Amniotic epithelial cell (primary cell): ENCODE measurements around the gene SSR4.
A peak's percentile ranks its signal among the peaks of the same experiment; 100 is the strongest.

Experiments
- DNase-seq: peaks from one replicate; pipeline ENCODE4 v3.0.0-alpha.2; 2010; ENCODE audit warnings: low read depth

SSR4 gene

DNA sequence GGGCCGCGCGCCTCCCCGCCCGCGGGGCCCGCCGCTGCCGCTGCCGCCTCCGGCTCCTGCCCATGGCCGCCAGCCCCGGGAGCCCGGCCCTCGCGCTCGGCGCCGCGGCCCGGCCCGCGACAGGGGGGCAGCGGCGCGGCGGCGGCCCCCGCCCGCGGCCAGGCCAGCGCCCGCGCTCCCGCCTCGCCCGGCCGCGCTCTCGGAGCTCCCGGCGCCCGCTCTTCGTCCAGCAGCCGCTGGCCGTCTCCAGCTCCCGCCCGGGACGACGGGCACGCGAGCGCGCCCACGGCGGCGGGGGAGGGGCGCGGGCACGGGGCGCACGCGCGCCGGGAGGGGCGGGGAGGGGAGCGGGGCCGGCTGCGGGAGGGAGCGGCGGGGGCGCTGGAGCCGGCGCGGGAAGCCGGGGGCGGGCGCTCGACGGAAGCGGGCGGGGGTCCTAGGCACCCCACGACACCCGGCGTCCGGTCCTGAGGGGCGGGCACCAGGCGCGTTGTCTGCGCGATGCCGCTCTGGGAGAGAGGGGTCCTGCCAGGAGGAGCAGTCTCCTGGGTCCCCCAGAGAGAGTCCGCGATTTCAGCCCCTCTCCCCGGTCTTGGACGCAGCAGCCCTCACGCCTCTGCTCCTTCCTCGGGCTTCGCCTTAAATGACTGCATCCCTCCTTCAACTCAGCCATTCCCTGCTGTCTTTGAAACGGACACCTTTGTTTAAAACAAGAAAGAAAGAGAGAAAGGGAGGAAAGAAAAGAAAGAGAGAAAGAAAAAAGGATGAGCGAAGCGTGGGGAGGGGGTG is 36.4 kb downstream of the SSR4 start:
- no peak for DNase-seq

DNA sequence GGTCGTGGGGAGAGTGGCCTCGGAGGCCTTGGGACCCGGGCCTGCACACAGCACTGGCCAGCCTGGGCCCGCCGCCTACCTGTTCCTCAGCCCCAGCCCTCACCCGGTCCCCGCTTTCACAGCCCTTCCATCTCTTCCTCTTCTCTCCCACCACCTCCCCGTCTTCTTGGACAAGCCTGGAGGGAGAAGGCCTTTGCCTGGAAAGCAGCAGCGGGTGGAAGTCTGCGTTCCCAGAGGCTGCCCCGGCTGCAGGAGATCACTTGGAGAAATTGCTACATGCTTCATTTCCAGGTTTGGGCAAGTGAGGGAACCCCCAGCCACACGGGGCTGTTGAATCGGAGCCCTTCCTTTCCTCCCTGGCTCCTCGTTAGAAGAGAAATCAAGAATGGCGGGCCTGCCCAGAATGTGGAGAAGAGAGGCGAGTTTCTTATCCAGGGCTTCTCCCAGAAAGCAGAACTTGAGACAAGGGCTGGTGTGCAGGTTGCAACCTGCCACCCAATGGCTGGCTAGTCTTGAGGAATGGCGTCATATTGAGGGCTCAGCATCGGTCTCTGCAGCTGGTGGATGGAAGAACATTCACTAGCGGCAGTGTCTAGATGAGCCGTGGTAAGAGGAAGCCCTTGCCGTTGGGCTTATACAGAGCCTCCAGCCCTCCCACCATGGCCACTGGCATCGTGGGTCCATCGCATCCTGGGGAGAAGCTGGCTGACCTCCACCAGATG is 37.1 kb downstream of the SSR4 start:
- no peak for DNase-seq

DNA sequence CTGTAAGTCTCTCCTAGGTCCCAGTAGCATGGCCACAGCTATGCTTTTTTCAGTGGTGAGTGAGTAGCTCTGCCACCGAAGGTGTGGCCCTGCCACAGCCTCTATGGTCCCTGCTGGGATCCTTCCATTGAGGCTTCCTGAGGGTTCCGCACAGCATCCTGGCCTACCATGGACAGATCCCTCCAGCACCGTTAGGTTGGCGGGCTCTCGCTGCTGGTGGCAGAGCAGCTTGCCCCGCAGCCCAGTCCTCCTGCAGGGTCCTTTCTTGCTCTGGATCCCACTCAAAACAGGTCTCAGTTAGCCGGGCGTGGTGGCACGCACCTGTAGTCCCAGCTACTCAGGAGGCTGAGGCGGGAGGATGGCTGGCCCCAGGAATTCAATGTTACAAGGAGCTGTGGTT is 38.3 kb downstream of the SSR4 start:
- no peak for DNase-seq

DNA sequence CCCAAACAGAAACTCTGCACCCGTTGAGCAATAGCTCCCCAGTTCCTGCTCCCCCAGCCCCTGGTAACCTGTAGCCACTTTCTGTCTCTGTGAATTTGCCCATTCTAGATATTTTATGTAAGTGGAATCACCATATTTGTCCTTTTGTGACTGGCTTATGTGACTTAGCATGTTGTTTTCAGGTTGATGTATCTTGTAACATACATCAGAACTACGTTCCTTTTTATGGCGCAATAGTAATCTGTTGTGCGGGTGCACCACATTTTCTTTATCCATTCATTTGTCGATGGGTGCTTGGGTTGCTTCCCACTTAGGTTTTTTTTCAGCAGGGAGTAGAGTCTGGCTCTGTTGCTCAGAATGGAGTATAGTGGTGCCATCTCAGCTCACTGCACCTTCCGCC is 42.5 kb downstream of the SSR4 start:
- DNase-seq, result no peak

DNA sequence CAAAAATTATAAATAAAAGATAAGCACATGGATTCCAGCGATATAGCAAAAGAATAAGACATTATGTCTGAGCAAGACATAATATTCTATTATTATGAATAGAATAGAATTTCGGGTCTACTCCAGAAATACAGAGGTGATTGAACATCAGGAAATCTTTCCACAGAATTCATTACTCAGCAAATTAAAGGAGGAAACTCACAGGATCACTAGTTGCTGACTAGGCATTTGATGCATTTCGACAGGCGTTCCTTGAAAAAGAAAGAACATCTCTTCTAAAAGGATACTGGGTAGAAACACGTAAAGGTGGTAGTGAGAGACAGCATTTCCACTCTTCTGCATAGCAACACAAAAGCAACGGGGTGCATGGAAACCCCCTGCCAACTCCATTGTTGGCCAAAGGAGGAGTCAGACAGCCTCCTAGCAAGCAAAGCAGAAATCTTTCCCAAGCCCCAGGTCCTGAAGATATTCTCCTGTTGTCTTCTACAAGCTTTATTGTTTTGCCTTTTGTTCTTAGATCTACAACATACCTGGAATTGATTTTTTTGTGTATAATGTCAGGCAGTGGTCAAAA is 50.1 kb downstream of the SSR4 start:
- DNase-seq, result no peak

DNA sequence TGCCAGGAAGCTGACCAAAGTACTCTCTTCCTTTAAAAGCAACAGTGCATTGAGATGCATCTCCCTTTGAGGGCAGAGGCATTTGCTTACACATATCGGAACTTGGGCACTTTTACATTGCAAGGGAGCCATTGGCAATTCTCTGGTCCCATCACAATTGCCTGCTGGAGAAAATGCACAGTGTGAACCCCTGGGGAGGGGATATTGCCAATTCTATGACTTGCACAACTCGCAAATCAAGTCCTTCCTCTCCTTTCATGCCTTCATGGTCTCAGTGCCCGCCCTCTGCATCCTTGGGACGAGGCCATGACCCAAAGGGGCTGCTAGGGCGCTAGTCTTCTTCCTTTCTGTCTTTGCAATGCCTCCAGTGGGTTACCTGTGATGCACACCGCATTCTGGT is 50.7 kb downstream of the SSR4 start:
- no peak for DNase-seq

DNA sequence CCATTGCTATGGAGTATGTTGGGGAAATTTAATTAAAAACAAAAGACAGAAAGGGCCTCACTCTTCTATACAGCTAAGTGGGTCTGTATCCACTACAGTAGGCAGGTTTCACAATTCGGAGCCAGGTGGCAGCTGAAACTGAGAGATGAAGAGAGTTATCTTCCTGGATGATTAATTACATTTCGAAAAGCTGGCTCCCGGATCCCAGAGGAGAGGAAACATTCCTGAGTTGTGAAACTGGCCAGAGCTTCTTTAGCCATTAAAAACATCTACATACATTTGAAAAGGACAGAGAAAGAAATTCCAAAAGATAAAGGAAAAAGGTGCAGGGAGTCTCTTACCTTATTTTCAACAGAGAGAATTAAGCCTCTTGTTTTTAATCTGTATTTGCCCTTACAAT is 51.4 kb downstream of the SSR4 start:
- DNase-seq, result peak; percentile 53
